ENCODE data around the gene RELN.

Gene RELN

GRCh38 chr7:103928581-103928980 lies 60.9 kb downstream of the RELN start:
- TF ChIP-seq CTCF (IDR thresholded peaks at IDR 0.05; ENCODE audit: extremely low read depth, missing control alignments) = no peak
- DNase-seq (ENCODE audit: low spot score) = no peak

- no peak for DNase-seq (ENCODE audit: low spot score)
- no peak for TF ChIP-seq CTCF (IDR thresholded peaks at IDR 0.05; ENCODE audit: extremely low read depth, missing control alignments)
Measured at GRCh38 chr7:103924184-103924583, 65.3 kb downstream of the RELN start.

- DNase-seq (ENCODE audit: low spot score) = no peak
Measured at GRCh38 chr7:103922407-103922806, 67.1 kb downstream of the RELN start.

GRCh38 chr7:103921692-103922091 lies 67.8 kb downstream of the RELN start:
- TF ChIP-seq CTCF (IDR thresholded peaks at IDR 0.05; ENCODE audit: extremely low read depth, missing control alignments) = no peak
- DNase-seq (ENCODE audit: low spot score) = no peak

More at GRCh38 chr7:103922407-103922806, 67.1 kb downstream of the RELN start:
- no peak for TF ChIP-seq CTCF (IDR thresholded peaks at IDR 0.05; ENCODE audit: extremely low read depth, missing control alignments)

DNA sequence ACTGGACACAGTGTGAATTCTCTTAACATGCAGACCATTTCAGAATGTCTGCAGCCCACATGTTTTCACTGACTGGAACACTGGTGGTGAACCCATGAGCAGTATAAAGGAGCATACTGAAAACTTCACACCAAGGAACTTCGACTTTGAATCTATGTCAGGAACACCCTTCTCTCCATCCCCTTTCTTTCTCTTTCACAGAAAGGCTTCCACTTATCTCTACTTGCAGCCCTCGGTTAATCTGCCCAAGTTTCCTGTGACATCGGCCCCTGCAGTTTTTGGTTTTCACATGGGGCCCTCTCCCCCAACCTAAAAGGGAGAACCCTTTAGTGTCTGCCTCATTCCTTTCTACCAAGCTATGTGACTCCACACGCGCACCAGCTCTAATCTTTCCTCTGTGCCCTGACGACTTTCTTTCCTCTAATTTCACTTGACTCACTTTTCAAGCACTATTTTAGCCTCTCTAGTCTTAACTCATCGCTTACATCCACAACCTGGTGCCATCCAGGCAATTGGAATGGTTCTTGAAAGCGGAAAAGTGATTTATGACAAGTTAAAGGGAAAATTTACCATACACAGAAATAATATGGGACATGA lies 70.1 kb downstream of the RELN start:
- no peak for DNase-seq (ENCODE audit: low spot score)
- TF ChIP-seq CTCF (IDR thresholded peaks at IDR 0.05; ENCODE audit: extremely low read depth, missing control alignments) = no peak

DNA sequence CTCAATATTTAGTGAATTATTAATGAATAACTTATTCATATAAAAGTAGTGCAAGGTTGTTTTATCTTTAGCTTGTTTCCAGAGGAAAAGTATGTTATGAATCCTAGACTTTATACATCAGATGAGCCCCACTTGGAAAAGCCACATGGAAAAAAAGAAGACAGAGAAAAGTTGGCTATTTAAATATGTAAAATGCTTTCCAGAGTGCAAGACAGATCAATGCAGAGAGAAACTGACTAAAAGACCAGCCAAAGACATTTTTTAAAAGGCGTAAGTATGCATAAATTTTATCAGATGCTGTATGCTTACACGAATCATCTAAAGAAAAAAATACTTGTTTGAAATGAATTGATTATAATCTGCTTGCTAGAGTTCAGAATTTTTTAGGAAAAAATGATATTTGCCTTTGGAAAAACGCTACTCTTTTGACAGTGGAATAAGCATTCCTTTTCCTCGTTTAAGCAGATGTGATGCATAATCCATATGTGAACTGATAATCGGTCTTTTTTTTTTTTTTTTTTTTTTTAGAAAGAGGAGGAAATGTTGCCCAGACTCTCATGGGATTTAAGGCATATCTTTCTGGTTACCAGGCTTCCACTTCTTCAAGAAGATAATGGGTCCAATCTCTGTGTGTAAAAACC lies 70.7 kb downstream of the RELN start:
- DNase-seq (ENCODE audit: low spot score) = no peak
- TF ChIP-seq CTCF (IDR thresholded peaks at IDR 0.05; ENCODE audit: extremely low read depth, missing control alignments) = no peak

DNA sequence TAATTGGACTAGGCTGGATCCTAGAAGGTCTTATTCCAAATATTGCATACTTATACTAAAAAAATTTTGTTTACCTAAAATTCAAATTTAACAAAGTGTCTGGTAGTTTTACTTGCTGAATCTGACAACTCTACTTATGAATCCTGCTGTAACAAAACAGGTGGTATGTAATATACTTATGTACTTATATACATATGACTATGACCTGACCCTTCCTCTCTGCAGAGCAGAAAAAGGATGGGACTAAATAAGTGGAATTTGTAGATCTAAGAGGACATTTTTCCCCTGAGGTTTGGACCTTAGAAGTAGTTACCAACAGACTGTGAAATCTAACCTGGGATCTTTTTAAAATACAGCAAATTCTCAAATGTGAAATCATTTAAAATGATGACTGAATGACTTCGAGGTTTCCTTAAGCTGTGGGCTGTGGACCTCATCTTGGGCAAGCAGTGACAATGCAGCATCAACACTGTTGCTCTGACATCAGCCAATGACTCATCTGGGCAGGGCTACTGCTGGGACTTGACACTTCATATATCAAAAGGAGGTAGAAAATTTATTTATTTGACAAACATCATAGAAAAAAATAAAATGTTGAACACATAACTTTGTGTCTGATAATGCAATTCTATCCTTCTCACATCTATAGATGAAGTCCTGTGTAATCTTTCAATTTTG lies 73.6 kb downstream of the RELN start:
- TF ChIP-seq CTCF (IDR thresholded peaks at IDR 0.05; ENCODE audit: extremely low read depth, missing control alignments) = no peak
- no peak for DNase-seq (ENCODE audit: low spot score)

Data from GM20000 (cell line).